8988T (cell line): ENCODE results near the gene ABAT.
"Not testable (repeated sequence)": the region's sequence is repeated elsewhere in the genome, so short reads cannot be mapped to it uniquely, and the experiment has no call there.

ENCODE experiments used
- DNase-seq: peaks from one replicate; pipeline ENCODE4 v3.0.0; 2011

Gene ABAT

DNA sequence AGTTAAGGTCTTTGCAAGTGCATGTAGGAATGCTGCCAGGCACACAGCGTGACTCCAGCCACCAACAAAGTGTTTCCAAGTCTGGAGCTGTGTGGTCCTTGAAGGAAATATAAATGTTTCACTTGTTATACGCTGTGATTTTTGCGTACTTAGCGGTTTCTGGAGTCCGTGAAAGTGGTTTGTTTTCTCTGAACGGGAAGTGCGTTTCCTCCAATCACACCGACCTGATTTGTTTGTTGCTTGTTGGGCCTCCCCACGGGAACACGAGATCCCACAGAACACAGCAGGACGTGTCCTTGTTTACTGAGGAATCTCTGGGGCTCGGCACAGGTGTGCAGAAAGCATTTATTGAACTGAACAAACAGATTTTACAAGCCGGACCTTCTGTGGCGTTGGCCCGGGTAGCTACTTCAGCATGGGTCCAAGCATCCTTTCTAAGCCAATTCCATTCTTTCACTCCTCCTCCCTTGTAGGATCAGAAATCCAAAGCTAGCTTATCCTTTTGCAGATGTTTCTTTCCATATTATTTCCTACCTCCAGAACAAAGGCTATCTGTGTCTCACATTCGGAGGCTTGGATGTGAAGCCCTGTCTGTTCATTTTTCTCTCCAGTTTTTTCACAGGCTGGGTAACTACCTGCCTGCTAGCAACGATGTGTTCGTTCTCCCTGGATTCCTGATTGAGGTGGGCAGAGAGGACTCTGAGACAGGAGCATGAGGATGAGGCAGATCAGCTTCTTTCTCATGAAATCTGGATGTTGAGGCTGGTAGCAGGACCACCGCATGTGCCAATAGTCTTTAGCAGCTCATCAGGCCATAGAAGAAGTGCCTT, 44.6 kb downstream of the ABAT start:
- no peak for DNase-seq

DNA sequence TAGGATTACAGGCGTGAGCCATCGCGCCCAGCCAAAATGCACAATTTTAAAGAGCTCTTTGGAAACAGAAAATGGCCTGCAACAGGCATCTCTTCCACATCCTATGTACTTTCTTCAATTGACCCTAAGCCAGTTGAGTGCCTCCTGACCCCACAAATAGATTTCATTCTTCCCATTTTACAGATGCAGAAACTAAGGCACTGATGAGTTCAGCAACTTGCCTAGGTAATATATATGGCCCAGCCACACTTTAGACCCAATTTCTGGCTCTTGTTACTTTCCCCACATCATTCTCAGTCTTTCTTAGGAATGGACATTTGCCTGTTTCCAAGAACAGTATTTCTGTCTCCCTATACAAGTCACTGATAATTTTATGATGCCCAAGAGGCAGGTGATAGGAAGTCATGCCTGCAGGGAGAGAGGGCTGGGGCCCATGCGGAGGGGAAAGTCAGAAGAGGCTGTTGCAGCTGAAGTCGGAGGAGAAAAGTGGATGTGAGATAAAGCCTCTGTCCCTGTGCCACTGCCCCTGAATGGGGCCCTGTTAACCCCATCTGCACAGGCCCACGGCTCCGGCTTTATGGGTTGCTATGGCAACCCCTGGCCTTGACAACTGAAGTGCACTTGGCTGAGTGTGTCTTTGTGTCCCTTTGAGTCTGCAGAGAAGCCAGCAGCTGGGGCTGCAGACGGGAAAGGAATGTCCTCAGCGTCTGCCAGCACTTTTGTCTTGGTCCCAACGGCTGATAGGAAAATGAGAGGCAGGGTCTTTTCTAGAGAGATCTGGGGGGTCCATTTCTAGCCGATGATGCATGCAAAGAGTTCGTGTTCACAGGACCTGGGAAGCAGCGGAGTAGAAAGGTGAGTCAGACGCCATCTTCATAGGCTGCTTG, 45.9 kb downstream of the ABAT start:
- no peak for DNase-seq

DNA sequence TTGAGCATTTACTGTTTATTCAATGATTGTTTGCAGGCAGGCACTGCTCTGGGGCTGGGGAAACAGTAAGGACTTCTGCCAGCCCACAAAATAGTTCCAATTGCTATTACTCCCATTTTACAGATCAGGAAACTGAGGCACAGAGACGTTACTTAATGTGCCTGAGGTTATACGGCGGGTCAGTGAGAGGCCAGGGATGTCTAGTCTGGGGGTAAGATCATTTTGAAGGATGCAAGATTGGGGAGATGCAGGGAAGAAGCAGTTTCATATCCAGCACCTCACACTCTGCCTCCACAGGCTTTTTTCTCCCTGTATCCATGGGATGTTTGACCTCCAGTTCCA, 46.5 kb downstream of the ABAT start:
- no peak for DNase-seq

DNA sequence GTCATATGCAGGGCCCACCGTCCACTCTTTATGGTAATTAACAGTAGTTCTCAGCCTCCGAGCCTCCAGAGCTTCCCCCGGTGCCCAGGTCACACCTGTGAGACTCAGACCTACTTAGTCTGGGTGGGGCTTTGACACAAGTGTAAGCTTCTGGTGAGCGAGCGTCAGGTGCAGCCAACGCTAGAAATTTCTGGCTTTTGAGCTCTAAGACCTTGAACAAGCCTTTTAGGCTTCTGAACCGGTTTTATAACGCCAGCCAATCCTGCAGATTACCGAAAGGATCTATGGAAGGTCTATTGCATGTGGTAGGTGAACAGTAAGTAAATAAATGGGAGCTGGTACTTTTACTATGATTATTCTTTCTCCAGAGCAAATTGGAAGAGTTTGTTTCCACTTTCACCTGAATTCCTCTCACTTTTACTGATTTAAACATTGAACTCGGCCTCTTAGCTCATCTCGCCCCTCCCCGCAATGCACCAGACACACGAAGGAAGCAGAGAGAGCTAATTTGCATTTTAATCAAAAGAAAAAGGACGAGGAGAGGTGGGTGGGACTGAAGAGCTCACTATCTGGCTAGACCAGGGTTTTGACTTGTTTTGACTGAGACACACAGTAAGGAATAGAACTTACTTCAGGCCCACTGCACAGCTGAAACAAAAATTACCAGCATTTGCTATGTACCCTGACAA, 47.1 kb downstream of the ABAT start:
- DNase-seq = no peak

DNA sequence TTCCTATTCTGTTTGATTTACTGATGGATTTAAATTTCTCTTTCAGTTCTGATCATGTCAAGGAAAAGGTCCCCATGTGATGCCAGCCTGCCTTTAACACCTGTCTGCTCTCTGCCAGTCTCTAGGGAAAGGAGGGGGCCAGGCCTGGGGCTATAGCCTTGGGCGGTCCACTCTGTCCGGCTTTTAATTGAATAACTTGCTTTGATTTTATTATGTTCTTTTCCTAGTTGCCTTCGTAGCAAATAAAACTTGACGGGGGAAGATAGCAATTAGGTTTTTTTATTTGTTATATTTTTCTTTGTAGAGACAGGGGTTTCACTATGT, 47.6 kb downstream of the ABAT start:
- no peak for DNase-seq

DNA sequence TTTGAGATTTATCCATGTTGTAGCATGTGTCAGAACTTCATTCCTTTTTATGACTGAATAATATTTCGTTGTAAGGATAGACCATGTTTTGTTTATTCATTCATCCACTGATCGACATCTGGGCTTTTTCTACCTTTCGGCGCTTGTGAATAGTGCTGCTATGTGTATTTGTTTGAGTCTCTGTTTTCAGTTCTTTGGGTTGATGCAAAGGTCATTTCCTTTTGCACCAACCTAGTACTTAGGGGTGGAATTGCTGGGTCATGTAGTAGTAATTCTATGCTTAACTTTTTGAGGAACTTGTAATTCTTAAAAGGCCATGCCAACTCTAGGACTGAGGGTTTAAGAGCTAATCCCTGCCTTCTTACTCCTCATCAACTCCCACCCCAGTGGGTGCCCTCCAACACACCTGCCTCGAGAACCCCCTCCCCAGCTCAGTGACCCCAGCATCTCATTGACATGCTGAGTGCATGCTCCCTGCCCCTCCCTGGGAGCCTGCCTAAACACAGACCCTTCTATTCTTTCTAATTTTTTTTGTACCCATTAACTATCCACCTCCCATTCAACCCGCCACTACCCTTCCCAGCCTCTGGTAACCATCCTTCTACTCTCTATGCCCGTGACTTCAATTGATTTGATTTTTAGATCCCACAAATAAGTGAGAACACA, 51.2 kb downstream of the ABAT start:
- no peak for DNase-seq

DNA sequence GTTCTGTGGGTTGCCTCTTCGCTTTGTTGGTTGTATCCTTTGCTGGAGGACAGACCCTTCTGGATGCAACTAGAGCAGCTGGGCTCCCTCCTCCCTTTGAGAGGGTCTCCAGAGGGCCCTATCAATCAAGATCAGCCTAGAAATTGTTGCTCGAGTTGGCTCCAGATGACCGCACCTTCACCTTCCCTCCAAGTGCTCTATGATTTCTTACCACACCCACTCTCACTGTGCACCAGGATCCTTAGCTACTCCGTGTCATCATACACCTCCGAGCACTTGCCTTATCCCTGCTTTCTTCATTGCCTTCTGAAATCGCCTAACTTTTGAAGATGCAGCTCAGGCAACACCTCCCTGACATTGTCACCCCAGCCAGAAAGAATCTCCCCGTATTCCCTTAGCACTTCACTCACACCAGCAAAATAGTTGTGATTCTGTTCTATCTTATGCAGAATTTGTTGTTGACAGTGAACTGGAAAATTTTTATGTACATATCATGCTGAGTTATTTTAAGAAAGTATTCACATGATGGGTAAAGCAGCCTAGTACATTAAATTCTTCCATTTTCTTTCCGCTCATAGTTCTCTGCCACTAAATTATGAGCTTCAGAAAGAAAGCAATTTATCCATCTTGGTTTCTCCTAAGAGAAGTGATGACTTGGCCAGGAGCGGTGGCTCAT, 52.9 kb downstream of the ABAT start:
- no peak for DNase-seq

DNA sequence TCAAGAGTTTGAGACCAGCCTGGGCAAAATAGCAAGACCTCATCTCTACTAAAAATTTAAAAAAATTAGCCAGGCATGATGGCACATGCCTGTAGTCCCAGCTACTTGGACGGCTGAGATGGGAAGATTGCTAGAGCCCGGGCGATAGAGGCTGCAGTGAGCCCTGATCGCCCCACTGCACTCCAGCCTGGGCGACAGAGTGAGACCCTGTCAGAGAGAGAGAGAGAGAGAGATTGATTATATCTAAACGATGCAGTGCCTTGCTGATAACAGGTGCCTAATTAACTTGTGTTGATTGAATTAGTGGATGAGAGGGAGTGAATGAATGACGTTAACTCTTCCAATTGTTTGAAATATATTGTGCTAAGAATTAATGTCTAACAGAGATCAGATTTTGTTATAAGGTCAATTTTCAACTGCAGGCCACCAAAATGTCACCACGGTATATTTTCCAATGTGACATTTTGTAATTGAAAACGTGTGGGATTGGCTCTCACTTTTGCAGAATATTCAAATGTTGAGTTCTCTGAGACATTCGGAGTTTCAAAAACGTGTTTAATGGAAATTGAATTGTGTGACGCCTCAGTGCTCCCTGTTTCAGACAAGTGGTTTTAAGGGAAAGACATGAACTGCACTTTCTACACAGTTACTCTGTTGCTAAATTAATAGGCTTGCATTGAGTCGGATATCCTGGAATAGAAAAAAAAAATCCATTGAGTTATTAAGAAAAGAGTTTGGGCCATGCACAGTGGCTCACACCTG, 53.6 kb downstream of the ABAT start:
- no peak for DNase-seq

DNA sequence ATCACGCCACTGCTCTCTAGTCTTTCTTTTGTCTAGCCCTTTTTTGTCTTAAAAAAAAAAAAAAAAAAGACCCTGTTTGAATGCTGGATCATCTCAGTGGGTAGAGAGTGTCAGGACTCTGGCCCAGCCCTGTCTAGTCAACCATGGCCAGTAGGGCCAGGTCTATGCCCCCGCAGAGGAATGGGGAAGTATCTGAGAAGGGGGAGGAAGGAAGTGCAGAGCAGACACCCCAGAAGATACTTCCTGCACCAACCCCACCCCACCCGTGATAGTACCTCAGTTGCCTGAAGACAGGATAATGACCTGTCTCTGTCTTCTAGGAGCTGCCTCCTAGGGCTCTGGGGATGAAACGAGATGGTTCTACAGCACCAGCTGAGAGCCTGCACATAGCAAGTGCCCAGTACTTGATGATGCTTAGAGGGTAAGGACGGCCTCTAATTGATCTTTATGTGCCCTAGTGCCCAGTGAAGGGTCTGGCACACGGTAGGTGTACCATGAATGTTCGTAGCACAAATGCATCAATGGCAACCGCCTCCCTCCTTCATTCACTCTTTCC, 55.4 kb downstream of the ABAT start:
- no peak for DNase-seq

DNA sequence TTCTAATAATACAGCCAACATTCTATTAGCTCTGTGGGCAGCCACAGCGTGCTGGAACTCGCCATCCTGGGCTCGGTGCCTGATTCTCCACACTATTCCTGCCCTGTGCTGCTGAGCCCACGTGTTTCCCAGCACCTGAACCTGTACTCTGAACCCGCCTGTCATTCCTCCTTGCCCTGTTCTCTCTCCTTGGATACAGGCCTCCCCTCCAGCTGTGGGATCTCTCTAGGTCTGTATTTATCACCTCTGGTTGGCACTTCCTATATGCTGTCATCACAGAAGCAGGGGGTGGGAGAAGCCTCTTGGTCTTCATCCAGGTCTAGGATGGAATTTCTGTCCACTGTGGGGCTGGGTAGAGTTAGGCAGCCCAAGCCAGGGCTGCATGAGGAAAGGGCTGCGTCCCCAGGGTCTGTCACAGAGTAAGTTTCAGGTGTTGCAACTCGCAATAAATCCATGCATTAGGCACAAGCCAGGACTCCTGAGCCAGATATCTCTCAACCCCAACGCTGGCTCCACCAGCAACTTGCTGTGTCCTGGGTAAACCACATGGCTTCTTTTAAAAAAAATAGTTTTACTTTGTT, 56.0 kb downstream of the ABAT start:
- no peak for DNase-seq

DNA sequence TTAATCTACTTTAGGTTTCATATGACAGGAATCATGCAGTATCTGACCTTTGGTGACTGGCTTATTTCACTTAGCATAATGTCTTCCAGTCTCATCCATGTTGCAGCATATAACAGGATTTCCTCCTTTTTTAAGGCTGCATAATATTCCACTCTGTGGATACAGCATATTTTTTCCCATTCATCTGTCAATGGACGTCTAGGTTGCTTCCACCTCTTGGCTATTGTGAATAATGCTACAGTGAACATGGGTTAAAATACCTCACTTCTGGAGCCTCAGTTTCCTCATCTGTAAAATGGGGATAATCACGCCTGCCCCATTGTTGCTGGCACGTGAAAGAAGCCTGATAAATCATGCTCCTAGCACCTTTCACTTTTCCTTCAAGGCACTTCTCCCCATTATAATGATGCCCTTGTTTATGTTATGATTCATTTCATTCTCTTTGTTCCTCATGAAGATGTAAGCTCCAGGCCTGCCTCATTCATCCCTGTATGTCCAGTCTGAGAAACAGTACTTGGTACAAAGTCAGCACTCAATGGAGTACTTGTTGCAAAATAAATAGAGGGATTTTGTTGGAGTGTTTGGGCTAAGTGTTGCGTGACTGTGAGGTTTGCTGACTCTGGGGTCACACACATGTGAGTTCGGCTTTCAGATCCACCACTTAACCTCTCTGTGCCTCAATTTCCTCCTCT, 59.6 kb downstream of the ABAT start:
- no peak for DNase-seq

DNA sequence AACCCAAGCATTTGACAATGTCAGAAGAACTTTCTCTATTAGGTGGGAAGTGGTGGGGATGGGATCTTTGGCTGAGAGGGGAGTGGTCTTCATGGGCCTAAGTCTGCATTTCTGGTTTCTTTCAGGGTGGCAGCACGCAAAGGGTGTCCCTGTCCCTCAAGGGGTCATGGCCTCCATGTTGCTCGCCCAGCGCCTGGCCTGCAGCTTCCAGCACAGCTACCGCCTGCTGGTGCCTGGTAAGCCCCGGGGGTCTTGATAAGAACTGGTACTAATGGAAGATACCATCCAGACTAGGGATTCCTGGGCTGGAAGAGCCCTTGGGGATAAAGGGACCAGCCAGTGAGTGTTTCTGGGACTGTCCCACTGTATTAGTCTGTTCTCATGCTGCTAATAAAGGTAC, 61.2 kb downstream of the ABAT start:
- DNase-seq = no peak

DNA sequence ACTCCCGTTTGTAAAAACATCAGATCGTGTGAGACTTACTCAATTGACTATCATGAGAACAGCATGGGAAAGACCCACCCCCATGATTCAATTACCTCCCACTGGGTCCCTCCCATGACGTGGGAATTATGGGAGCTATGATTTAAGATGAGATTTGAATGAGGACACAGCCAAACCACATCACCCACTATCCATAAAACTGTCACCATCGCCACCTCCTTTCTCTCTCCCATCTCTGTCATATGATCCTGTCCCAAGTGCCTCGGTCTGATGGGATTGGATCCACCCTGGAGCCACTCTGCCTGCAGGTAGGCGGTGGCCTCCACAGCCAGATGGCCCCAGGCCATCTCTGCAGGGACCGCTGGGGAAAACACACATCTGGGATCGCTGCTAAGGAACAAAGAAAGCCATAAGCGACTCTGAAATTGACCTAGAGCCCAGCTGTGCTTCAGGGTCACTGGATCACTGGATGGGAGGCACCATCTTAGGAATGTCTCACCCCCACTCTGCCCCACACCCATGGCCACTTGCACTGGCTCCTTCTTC, 61.8 kb downstream of the ABAT start:
- no peak for DNase-seq

DNA sequence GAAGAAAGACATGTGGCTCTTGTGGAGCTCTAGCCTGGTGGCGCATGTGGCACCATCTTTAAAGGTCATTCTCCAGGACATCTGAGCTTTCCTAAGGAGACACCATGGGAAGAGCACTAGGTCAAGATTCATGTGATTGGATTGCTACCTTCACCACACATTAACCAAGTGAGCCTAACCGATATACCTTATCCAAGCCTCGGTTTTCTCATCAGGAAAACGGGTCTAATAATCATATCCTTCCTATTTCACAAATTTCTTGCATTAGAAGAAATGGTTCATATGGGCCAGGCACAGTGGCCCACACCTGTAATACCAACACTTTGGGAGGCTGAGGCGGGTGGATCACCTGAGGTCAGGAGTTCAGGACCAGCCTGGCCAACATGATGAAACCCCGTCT, 64.7 kb downstream of the ABAT start:
- no peak for DNase-seq

DNA sequence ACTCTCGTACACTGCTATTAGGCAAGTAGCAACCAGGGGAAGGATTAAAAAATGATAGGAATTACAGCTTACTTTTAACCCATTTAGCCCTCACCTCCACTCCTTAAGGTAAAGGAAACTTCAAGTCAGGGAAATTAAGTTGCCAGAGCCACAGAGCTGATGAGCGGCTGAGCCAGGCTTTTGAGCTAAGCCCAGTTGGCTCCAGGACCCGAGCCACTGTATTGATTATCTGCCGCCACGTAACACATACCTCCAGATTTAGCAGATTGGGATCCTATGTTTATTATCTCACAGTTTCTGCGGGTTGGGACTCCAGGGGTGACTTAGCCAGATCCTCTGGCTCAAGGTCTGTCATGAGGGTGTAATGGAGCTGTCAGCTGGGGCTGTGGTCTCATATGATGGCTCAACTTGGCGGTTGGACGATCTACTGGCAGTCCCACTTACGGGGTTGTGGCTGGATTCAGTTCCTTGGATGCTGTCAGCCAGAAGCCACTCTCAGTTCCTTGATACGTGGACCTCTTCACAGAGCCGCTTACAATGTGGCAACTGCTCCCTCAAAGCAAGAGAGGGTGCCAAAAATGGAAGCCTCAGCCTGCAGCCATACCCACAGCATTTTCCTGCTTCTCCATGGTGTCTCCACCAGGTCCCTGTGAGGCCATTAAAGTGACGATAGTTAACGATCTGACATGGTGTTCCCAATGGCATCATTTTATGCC, 65.7 kb downstream of the ABAT start:
- no peak for DNase-seq

DNA sequence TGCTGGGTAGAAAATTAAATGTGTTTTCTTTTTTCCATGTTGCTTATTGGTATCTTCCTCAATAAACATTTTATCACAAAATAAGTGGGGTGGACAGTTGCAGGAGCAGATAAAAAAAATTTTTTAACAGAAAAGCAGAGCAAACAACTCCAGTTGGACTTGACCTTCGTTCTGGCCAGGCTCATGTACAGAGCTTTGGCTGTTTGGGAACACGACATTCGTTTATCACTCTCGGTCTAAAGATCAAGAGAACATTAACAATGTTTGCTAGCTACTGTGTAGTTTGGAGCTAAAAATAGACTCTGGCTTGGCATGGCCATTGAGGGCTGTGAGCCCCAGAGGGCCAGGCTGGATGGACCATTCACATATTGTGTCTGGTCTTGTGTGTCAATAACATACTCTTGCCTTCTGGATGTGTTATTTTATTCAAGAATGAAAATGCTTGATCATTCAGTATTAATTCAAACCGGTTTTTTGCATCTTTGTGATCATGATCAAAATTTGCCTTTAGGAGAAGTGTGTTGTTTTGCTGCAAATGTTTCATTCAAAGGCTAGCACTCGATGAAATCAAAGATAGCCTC, 66.4 kb downstream of the ABAT start:
- no peak for DNase-seq

DNA sequence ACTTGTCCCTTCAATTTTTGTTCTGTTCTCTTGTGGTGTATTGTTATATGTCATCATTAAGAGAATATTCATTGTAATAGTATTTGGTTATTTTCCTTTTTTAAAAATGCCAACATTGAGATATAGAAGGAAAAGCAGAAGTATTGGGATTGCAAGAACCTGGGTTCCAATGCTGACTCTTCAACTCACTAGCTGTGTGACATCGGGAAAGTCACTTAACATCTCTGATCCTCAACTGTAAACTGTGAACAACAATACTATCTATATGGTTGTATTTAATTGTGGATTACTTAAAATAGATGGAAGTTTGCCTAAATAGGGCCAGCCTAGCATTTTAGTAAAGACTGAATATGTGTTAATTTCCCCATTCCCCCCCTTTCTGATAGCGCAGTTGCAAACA, 67.2 kb downstream of the ABAT start:
- no peak for DNase-seq

DNA sequence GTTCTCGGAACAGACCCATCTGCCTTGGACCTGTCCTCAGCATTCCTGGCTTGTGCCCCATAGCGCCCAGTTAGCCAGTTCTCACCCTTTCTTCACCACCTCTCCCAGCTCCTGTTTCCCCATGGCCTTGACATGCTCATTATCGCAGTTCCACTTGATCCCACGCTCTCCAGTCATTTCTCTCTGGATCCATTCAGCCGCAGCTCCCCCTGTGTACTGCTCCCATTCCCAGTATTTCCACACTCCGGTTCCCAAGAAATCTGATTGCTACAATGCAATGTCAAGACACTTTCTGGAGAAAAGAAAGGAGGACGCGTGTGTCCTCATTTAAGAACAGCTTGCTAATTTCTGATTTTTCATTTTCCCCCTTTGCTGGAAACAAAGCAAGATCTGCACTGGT, 67.7 kb downstream of the ABAT start:
- DNase-seq = no peak

DNA sequence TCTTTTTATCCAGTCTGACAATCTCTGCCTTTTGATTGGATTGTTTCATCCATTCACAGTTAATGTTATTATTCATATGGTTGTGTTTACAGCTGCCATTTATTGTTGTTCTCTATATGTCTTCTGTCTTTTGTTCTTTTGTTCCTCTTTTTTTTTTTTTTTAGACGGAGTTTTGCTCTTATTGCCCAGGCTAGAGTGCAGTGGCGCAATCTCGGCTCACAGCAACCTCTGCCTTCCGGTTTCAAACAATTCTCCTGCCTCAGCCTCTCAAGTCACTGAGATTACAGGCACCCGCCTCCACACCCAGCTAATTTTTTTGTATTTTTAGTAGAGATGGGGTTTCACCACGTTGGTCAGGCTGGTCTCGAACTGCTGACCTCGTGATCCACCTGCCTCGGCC, 74.5 kb downstream of the ABAT start:
- not testable (repeated sequence) for DNase-seq
